HT1080 (cell line): Measurements from ENCODE around the gene ACRV1. TPM values are rescaled to one million over a fixed set of nuclear protein-coding genes. Genes with fewer than 3 reads are reported as not detected.

Experiments
- DNase-seq: peaks from one replicate; pipeline ENCODE4 v3.0.0-alpha.2; 2015; ENCODE audit warnings: low read depth
- small RNA-seq: library from RNA; depleted of rRNA; stranded (forward); fragments of <200 nt; gene quantifications from one replicate; pipeline ENCODE3, GENCODE V24; 2014
- total RNA-seq: library from RNA; depleted of rRNA; stranded (reverse); fragments of >200 nt; shearing (Covaris generic); gene quantifications from 2 replicates; pipeline ENCODE4 v1.2.3, GENCODE V29; 2014; rRNA removed

ACRV1 gene
- total RNA-seq, 1 experiment from 2014 or later, result not detected

- DNase-seq, result no peak
Observed at GRCh38 chr11:125662689-125663088, 18.0 kb downstream of the ACRV1 start.

GRCh38 chr11:125649465-125650166, 31.0 kb downstream of the ACRV1 start:
- DNase-seq, result no peak

GRCh38 chr11:125645871-125646270, 34.8 kb downstream of the ACRV1 start:
- DNase-seq, result no peak

- no peak for DNase-seq
Observed at GRCh38 chr11:125638315-125638714, 42.3 kb downstream of the ACRV1 start.

GRCh38 chr11:125637840-125638239, 42.8 kb downstream of the ACRV1 start:
- DNase-seq, result no peak

- peak; percentile 7 for DNase-seq
Observed at GRCh38 chr11:125627236-125627910, 53.3 kb downstream of the ACRV1 start.

GRCh38 chr11:125626288-125626950, 54.2 kb downstream of the ACRV1 start:
- peak; percentile 99 for DNase-seq

- DNase-seq, result peak; percentile 93
Observed at GRCh38 chr11:125625630-125626287, 54.9 kb downstream of the ACRV1 start.

GRCh38 chr11:125625225-125625629, 55.4 kb downstream of the ACRV1 start:
- DNase-seq, result no peak

GRCh38 chr11:125624756-125625213, 55.9 kb downstream of the ACRV1 start, which contains the start of gene CHEK1:
Gene CHEK1, plus strand, starts transcription at chr11:125625163. Its CDS starts 1,606 bp downstream, at chr11:125626769.
- no peak for DNase-seq

- DNase-seq, result no peak
Observed at GRCh38 chr11:125623064-125623463, 57.6 kb downstream of the ACRV1 start.

GRCh38 chr11:125621995-125622394, 58.7 kb downstream of the ACRV1 start:
- DNase-seq, result peak; percentile 52

Small RNA genes lying within 50 kb of the gene (small RNA-seq; reads per million reads assigned to genes)
- gene RNU2-35P, result not detected

Other genes with a start within 250 kb of the ACRV1 start
- 0.67 and 1.4 TPM in 2 replicates for gene FEZ1, start 184.6 kb downstream of the ACRV1 start, total RNA-seq
- 177 and 227 TPM in 2 replicates for gene EI24, start 111.4 kb downstream of the ACRV1 start, total RNA-seq
- 145 and 199 TPM in 2 replicates for gene STT3A, start 88.0 kb downstream of the ACRV1 start, total RNA-seq
- 43.9 and 52.7 TPM in 2 replicates for gene CHEK1, start 55.7 kb downstream of the ACRV1 start, total RNA-seq
- gene PATE1, start 65.4 kb upstream of the ACRV1 start, total RNA-seq, result not detected in 2 replicates
- not detected in 2 replicates for gene PATE2, start 98.0 kb upstream of the ACRV1 start, total RNA-seq
- gene PATE3, start 107.3 kb upstream of the ACRV1 start, total RNA-seq, result not detected in 2 replicates
- not detected in 2 replicates for gene PATE4, start 152.5 kb upstream of the ACRV1 start, total RNA-seq
- 21.3 and 23.9 TPM in 2 replicates for gene HYLS1, start 206.8 kb upstream of the ACRV1 start, total RNA-seq
- 26.2 and 35.7 TPM in 2 replicates for gene PUS3, start 222.4 kb upstream of the ACRV1 start, total RNA-seq
- gene DDX25, start 223.7 kb upstream of the ACRV1 start, total RNA-seq, result not detected in 2 replicates